Ovary (tissue), 9 donors: ENCODE measurements around the gene GRIN1. TPM values are rescaled to one million over a fixed set of nuclear protein-coding genes. Genes with fewer than 3 reads are reported as not detected.

Source experiments
- DNase-seq, 5 donors: peaks; one replicate each; pipeline ENCODE4 v3.0.0-alpha.2; 2019 to 2020
- H3K27ac ChIP-seq, 2 donors: fragments of 200-600 bp; one replicate each; pipeline versions ENCODE4 v1.5.1 to v1.8.0; 2019 to 2022
- H3K27me3 ChIP-seq: fragments of 200-600 bp; one replicate; pipeline ENCODE4 v1.8.0; 2022
- H3K36me3 ChIP-seq: fragments of 200-600 bp; sonication (generic); one replicate; pipeline ENCODE4 v1.5.1; 2019
- H3K4me1 ChIP-seq: one replicate; pipeline ENCODE4 v1.8.1; 2013; ENCODE audit warnings: mild to moderate bottlenecking, moderate library complexity; ENCODE audit not compliant: insufficient read depth
- H3K4me3 ChIP-seq: fragments of 200-600 bp; sonication (generic); one replicate; pipeline ENCODE4 v1.5.1; 2017
- H3K9me3 ChIP-seq, 2 donors: fragments of 200-600 bp in 1 of 2; sonication (generic) in 1 of 2; one replicate each; pipeline versions ENCODE4 v1.5.1 to v1.8.1; 2013 to 2019; ENCODE audit warnings: mild to moderate bottlenecking in 1 of 2, moderate library complexity in 1 of 2
- EP300 ChIP-seq: sonication (generic); formaldehyde crosslinking; IDR thresholded peaks from one replicate; pipeline ENCODE4 v1.6.1; 2017; ENCODE audit warnings: antibody characterized with exemption
- POLR2A ChIP-seq: fragments of 450-650 bp; IDR thresholded peaks from one replicate; pipeline ENCODE4 v1.6.1; 2017; ENCODE audit warnings: antibody characterized with exemption, mild to moderate bottlenecking, moderate library complexity
- WGBS, 3 donors: extraction: QIAGEN DNeasy Blood & Tissue Kit in 1 of 3; methylation state at CpG; one replicate each; pipeline versions ENCODE4 v1.1.5 to v1.1.7; 2013 to 2017; 5-methylcytosine and 5-hydroxymethylcytosine counted together
- intact Hi-C, 4 donors: fragments of 100-400 bp; cut with DNase I; formaldehyde crosslinking; loops; one replicate each; pipeline versions ENCODE4 v1.11.0 to v1.15.1; 2022 to 2023
- polyA plus RNA-seq, 2 donors: library from polyadenylated mRNA; stranded (reverse); fragments of 200-250 nt in 1 of 2; fragments of 350-450 nt in 1 of 2; fragmentation: Illumina TruSeq in 1 of 2; extraction: RNeasy Lipid Tissue Mini Kit (QIAGEN cat#74804) in 1 of 2; gene quantifications; one replicate each; pipeline ENCODE4 v1.2.3, GENCODE V29; 2013 to 2014
- total RNA-seq, 7 donors: library from RNA; depleted of rRNA in 2 of 7; stranded (reverse); fragments of >200 nt in 2 of 7; fragmentation: NEBNext Ultra II Directional in 3 of 7; extraction: Animal tissue kit (Norgen Biotek cat#: 25700) in 3 of 7; gene quantifications; one replicate each; pipeline versions ENCODE4 v1.1.0 to v1.2.4, GENCODE V29; 2016 to 2023
- TF ChIP-seq, protein P1 (sequence below), 3 donors: fragments of 450-650 bp in 2 of 3; fragments of 200-600 bp in 1 of 3; IDR thresholded peaks; one replicate each; pipeline versions ENCODE4 v1.5.1 to v1.8.0; 2016 to 2022; ENCODE audit warnings: antibody characterized with exemption in 3 of 3, mild to moderate bottlenecking in 1 of 3
- donor health status: DM: no; HTN: no; CAD: no; lungs with moderate emphysema.
- donor health status: DM: no; HTN: no; CAD: no.
- donor health status: Bipolar disorder and iron deficiency.
- donor health status: DM: yes; HTN: yes; CAD: no.
- donor health status: DM: no; HTN: no; CAD: no.
- donor health status: DM: yes; HTN: yes; CAD: no.

Gene GRIN1
- total and polyA plus RNA-seq, 9 donors, result 0.15 TPM; not detected in 8

DNA sequence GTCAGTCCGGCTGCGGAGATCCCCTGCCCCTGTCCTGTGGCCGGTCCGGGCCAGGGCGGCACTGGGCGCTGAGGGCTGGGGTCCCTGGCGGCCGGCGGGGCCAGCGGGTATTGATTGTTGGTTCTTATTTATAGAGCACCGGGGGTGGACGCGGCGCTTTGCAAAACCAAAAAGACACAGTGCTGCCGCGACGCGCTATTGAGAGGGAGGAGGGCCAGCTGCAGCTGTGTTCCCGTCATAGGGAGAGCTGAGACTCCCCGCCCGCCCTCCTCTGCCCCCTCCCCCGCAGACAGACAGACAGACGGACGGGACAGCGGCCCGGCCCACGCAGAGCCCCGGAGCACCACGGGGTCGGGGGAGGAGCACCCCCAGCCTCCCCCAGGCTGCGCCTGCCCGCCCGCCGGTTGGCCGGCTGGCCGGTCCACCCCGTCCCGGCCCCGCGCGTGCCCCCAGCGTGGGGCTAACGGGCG is 28.4 kb downstream of the GRIN1 start:
- H3K36me3 ChIP-seq, result no peaks in the 10 kb centered on the region
- peaks cover 17% of the 10 kb centered on the region for H3K4me1 ChIP-seq
- no peaks in the 10 kb centered on the region for H3K9me3 ChIP-seq
- intact Hi-C loops, result no loop called here
- no peak overlapping the region for H3K4me3 ChIP-seq
- peaks cover 28% of the 10 kb centered on the region for H3K27me3 ChIP-seq
- 8 to 20% (median 18%) methylated on average over 26 to 44 of the region's 44 CpGs for WGBS, 3 donors
- no peak for TF ChIP-seq EP300
- TF ChIP-seq POLR2A, result no peak
- TF ChIP-seq, protein P1, sequence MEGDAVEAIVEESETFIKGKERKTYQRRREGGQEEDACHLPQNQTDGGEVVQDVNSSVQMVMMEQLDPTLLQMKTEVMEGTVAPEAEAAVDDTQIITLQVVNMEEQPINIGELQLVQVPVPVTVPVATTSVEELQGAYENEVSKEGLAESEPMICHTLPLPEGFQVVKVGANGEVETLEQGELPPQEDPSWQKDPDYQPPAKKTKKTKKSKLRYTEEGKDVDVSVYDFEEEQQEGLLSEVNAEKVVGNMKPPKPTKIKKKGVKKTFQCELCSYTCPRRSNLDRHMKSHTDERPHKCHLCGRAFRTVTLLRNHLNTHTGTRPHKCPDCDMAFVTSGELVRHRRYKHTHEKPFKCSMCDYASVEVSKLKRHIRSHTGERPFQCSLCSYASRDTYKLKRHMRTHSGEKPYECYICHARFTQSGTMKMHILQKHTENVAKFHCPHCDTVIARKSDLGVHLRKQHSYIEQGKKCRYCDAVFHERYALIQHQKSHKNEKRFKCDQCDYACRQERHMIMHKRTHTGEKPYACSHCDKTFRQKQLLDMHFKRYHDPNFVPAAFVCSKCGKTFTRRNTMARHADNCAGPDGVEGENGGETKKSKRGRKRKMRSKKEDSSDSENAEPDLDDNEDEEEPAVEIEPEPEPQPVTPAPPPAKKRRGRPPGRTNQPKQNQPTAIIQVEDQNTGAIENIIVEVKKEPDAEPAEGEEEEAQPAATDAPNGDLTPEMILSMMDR (IDR thresholded peaks at IDR 0.05), result no peak
- no peak overlapping the region for H3K27ac ChIP-seq
- no peak for DNase-seq

DNA sequence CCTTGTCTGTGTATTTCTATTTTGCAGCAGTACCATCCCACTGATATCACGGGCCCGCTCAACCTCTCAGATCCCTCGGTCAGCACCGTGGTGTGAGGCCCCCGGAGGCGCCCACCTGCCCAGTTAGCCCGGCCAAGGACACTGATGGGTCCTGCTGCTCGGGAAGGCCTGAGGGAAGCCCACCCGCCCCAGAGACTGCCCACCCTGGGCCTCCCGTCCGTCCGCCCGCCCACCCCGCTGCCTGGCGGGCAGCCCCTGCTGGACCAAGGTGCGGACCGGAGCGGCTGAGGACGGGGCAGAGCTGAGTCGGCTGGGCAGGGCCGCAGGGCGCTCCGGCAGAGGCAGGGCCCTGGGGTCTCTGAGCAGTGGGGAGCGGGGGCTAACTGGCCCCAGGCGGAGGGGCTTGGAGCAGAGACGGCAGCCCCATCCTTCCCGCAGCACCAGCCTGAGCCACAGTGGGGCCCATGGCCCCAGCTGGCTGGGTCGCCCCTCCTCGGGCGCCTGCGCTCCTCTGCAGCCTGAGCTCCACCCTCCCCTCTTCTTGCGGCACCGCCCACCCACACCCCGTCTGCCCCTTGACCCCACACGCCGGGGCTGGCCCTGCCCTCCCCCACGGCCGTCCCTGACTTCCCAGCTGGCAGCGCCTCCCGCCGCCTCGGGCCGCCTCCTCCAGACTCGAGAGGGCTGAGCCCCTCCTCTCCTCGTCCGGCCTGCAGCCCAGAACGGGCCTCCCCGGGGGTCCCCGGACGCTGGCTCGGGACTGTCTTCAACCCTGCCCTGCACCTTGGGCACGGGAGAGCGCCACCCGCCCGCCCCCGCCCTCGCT is 29.0 kb downstream of the GRIN1 start:
- H3K9me3 ChIP-seq, result no peaks in the 10 kb centered on the region
- TF ChIP-seq, protein P1 (IDR thresholded peaks at IDR 0.05), result no peak
- TF ChIP-seq EP300, result no peak
- TF ChIP-seq POLR2A, result no peak
- H3K36me3 ChIP-seq, result no peaks in the 10 kb centered on the region
- peak in 1 of 5 donors; percentile 39 for DNase-seq
- H3K4me3 ChIP-seq, result peak overlapping the region; percentile 18
- H3K27ac ChIP-seq, result no peak overlapping the region
- H3K4me1 ChIP-seq, result peaks cover 14% of the 10 kb centered on the region
- peaks cover 28% of the 10 kb centered on the region for H3K27me3 ChIP-seq
- intact Hi-C loops, result no loop called here
- 1 to 2% (median 2%) methylated on average over 28 to 57 of the region's 57 CpGs for WGBS, 3 donors

DNA sequence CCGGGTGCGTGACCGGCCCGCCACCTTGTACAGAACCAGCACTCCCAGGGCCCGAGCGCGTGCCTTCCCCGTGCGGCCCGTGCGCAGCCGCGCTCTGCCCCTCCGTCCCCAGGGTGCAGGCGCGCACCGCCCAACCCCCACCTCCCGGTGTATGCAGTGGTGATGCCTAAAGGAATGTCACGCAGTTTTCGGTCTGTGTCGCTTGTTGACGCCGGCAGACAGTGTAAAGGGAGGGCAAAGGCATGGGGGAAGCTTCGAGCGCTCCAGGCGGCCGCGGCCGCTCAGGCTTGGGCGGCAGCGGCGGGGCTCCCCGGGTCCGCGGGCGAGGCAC is 29.6 kb downstream of the GRIN1 start:
- Histone ChIP-seq H3K36me3 (no peaks in the 10 kb centered on the region), H3K9me3 (no peaks in the 10 kb centered on the region), H3K27me3 (peaks cover 28% of the 10 kb centered on the region), H3K27ac (no peak overlapping the region), H3K4me1 (peaks cover 14% of the 10 kb centered on the region), H3K4me3 (peak overlapping the region; percentile 18)
- intact Hi-C loops, result no loop called here
- 0 to 1% (median 0%) methylated on average over 17 to 36 of the region's 36 CpGs for WGBS, 3 donors
- DNase-seq, result no peak
- TF ChIP-seq, protein P1 (IDR thresholded peaks at IDR 0.05), result no peak
- no peak for TF ChIP-seq EP300
- no peak for TF ChIP-seq POLR2A

DNA sequence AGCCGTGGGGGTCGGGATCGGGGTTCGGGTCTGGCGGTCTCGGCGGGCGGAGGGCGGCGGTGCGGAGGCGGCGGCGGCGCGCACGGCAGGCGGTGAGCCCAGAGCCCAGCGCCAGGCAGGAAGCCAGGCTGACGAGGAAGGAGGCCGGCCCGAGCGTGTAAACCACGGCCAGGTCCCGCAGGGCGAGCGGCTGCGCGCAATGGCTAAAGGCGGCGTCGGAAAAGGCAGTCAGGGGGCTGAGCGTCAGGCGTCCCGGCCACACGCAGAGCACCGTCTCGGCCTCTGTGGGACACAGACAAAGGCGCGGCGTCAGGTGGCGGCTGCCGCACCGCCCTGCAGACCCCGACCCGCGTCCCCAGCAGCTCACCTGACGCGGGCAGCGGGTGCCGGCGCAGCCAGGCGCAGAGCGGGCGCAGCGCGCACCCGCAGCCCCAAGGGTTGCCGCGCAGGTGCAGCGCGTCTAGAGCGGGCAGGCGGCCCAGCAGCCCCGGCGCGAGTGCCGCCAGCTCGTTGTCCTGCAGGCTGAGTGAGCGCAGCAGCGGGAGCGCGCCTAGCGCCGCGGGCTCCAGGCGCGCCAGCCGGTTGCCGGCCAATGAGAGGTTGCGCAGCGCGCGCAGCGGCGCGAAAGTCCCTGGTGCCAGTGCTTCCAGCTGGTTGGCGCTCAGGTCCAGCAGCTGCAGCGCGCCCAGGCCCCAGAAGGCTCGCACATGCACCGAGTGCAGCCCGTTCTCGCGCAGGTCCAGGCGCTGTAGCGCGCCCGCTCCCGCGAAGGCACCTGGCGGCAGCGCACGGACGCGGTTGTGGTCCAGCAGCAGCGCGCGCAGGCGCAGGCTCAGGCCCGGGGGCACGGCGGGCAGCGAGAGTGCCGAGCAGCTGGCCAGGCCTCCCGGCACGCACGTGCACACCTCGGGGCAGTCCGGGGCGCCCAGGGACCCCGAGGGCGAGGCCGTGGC is 30.2 kb downstream of the GRIN1 start:
- DNase-seq, result no peak
- H3K27me3 ChIP-seq, result peaks cover 25% of the 10 kb centered on the region
- TF ChIP-seq EP300 (no peak), POLR2A (no peak)
- TF ChIP-seq, protein P1 (IDR thresholded peaks at IDR 0.05), result no peak
- WGBS, 3 donors, result 1% methylated on average over 56 to 124 of the region's 124 CpGs
- intact Hi-C loops, result no loop called here
- H3K36me3 ChIP-seq, result no peaks in the 10 kb centered on the region
- peaks cover 14% of the 10 kb centered on the region for H3K4me1 ChIP-seq
- peak overlapping the region; percentile 18 for H3K4me3 ChIP-seq
- no peaks in the 10 kb centered on the region for H3K9me3 ChIP-seq
- no peak overlapping the region for H3K27ac ChIP-seq
